ENCODE data around the gene OXNAD1. TPM values are rescaled to one million over a fixed set of nuclear protein-coding genes. Genes with fewer than 3 reads are reported as not detected.

The OXNAD1 gene
- total RNA-seq, 1 experiment from 2014 or later: 23.7 TPM

DNA sequence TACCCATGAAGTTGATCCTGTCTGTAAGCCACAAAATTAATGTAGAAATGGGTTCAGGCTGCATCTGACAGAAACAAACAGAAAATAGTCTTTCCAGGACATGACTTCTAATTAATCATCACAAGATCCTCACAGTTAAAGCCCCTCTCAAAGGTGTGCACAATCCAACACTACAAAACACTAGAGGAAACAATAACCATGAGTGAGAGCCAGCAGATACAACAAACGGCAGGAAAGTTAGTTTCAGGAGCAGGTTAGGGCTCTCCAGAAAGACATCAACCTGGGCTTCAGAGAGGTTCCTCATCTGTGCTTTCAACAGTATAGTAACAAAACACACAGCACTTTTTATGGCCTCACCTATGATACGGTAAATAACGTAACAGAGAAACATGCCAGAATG lies 43.0 kb upstream of the OXNAD1 start:
- no peak overlapping the region for H2BK12ac ChIP-seq (ENCODE audit: insufficient read length, low read depth, low read length)
- Mint-ChIP-seq H3K36me3 (ENCODE audit: insufficient read depth in 1 of 3, low read depth in 3 of 3) (no peaks in the 10 kb centered on the region; a peak in 1 of 7 replicates), H3K9me3 (no peaks in the 10 kb centered on the region), H3K27ac (no peak overlapping the region), H3K4me1 (no peaks in the 10 kb centered on the region), H3K4me3 (no peak overlapping the region), H3K27me3 (ENCODE audit: low read depth) (peaks cover 8% of the 10 kb centered on the region; the same call in 1 of the 2 replicates)
- H4K5ac ChIP-seq (ENCODE audit: insufficient read length, low read depth, low read length): no peak overlapping the region
- WGBS (ENCODE audit: extremely low coverage, insufficient read length, low lambda C conversion rate): no CpG with 5 or more reads among the region's 3 CpGs
- H3K27ac ChIP-seq (ENCODE audit: insufficient read length, low read depth, low read length): no peak overlapping the region
- H3K9me3 ChIP-seq (ENCODE audit: control insufficient read depth, low read depth, low read length): no peaks in the 10 kb centered on the region
- no peak for DNase-seq
- H3K23ac ChIP-seq (ENCODE audit: insufficient read length, low read depth, low read length): no peak overlapping the region
- H3K23me2 ChIP-seq (ENCODE audit: insufficient read length, low read depth, low read length, poor library complexity, severe bottlenecking): no peaks in the 10 kb centered on the region
- no peak overlapping the region for H2BK15ac ChIP-seq (ENCODE audit: low read depth, low read length)
- no peak overlapping the region for H4K91ac ChIP-seq (ENCODE audit: insufficient read length, low read depth, low read length)
- H2BK5ac ChIP-seq (ENCODE audit: insufficient read length, low read length): no peak overlapping the region
- H3K27me3 ChIP-seq (ENCODE audit: insufficient read depth, low read length): no peaks in the 10 kb centered on the region
- H4K8ac ChIP-seq (replicated peaks; ENCODE audit: insufficient read length, low read depth, low read length): no peak overlapping the region
- H3K14ac ChIP-seq (ENCODE audit: insufficient read depth, low read length): no peak overlapping the region
- no peak overlapping the region for H3T11ph ChIP-seq (ENCODE audit: low read length)
- H3K18ac ChIP-seq (ENCODE audit: insufficient read length, low read depth, low read length): no peak overlapping the region
- no peak overlapping the region for H2BK120ac ChIP-seq (ENCODE audit: low read depth, low read length, poor library complexity, severe bottlenecking)
- H3K4me1 ChIP-seq (ENCODE audit: insufficient read depth, low read length): no peaks in the 10 kb centered on the region
- H3K56ac ChIP-seq (ENCODE audit: insufficient read length, low read depth, low read length): no peak overlapping the region
- no peaks in the 10 kb centered on the region for H3K79me1 ChIP-seq (ENCODE audit: insufficient read depth, low read depth, low read length, poor library complexity, severe bottlenecking)
- no peak overlapping the region for H3K9ac ChIP-seq (ENCODE audit: extremely low read depth, insufficient read length, low read length)
- H4K20me1 ChIP-seq (ENCODE audit: control insufficient read depth, insufficient read depth, insufficient read length): no peaks in the 10 kb centered on the region
- H2AK5ac ChIP-seq (ENCODE audit: insufficient read length, low read length): no peak overlapping the region
- TF ChIP-seq, protein P1, sequence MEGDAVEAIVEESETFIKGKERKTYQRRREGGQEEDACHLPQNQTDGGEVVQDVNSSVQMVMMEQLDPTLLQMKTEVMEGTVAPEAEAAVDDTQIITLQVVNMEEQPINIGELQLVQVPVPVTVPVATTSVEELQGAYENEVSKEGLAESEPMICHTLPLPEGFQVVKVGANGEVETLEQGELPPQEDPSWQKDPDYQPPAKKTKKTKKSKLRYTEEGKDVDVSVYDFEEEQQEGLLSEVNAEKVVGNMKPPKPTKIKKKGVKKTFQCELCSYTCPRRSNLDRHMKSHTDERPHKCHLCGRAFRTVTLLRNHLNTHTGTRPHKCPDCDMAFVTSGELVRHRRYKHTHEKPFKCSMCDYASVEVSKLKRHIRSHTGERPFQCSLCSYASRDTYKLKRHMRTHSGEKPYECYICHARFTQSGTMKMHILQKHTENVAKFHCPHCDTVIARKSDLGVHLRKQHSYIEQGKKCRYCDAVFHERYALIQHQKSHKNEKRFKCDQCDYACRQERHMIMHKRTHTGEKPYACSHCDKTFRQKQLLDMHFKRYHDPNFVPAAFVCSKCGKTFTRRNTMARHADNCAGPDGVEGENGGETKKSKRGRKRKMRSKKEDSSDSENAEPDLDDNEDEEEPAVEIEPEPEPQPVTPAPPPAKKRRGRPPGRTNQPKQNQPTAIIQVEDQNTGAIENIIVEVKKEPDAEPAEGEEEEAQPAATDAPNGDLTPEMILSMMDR (conservative IDR thresholded peaks at IDR 0.05): no peak
- H3K4ac ChIP-seq (ENCODE audit: low read depth, low read length): no peak overlapping the region
- H2AFZ ChIP-seq (ENCODE audit: low read length): no peak overlapping the region
- no peak overlapping the region for H2BK20ac ChIP-seq (ENCODE audit: low read depth, low read length, poor library complexity, severe bottlenecking)
- no peaks in the 10 kb centered on the region for H3K79me2 ChIP-seq (ENCODE audit: insufficient read depth, low read length)
- no peak overlapping the region for H3K4me2 ChIP-seq (ENCODE audit: insufficient read depth, insufficient read length, low read length)
